ENCODE measurements around the gene CDHR2. TPM values are rescaled to one million over a fixed set of nuclear protein-coding genes. Genes with fewer than 3 reads are reported as not detected.
"Not testable (repeated sequence)": the region's sequence is repeated elsewhere in the genome, so short reads cannot be mapped to it uniquely, and the experiment has no call there.

CDHR2 gene
- total RNA-seq, 1 donor from 2014 or later = under 0.01 TPM

GRCh38 chr5:176597417-176598389 lies 48.6 kb downstream of the CDHR2 start:
- DNase-seq = no peak

DNA sequence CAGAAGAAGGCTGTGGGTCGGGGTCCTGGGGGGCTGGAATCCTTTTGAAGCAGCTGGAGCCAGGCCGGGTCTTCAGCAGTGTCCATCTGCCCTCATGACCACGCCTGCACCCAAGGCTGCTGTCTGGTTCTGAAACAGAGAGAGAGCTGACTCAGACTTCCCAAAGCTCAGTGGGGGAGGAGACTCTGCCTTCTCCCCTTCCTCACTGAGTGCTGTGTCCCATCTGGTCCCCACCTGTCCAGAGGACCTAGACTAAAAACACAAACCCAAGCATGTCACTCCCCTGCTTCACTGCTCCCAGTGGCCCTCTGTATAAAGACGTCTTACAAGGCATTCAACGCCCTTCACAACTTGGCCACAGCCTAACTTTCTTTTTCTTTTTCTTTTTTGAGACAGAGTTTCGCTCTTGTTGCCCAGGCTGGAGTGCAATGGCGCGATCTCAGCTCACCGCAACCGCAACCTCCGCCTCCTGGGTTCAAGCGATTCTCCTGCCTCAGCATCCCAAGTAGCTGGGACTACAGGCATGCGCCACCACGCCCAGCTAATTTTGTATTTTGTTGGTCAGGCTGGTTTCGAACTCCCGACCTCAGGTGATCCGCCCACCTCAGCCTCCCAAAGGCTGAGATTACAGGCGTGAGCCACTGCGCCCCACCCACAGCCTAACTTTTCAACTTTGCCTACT lies 50.7 kb downstream of the CDHR2 start:
- DNase-seq = not testable (repeated sequence)

GRCh38 chr5:176601901-176602482 lies 52.9 kb downstream of the CDHR2 start:
- DNase-seq = no peak

DNA sequence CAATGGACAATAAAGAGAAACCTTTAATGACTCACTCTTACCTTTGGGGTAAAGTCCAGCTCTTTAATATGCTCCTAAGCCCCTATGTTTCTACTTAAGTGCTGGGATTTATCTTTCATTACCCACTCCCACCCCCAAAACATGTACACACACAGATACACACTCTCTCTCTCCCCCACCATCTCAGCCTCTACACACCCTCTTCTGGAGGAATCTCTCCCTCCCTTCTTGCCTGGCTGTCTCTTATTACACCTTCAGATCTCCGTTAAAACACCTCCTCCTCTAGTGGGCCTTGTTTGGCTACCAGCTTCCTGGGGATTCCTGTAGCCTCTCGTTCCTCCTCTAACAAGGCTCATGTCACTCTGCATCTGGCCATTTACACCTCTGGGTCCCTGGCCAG lies 53.9 kb downstream of the CDHR2 start:
- DNase-seq = no peak

DNA sequence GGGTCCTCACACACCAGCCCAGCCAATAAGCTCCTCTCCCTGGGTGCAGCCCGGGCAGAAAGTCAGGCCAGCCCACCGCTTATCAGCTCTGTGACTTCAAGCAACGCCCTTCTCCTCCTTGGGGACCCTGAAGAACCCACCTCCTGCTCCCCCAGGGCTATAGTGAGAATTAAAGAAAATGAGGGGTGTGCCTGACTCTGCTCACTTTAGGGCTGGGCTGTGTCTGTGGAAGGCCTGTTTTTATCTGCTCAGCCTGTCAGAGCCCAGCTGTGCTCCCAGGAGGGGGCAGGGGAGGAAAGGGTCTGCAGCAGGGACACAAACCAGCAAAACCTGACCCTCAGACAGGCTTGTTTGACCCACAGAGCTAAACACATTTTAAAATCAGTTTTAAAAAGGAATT lies 56.9 kb downstream of the CDHR2 start:
- no peak for DNase-seq

DNA sequence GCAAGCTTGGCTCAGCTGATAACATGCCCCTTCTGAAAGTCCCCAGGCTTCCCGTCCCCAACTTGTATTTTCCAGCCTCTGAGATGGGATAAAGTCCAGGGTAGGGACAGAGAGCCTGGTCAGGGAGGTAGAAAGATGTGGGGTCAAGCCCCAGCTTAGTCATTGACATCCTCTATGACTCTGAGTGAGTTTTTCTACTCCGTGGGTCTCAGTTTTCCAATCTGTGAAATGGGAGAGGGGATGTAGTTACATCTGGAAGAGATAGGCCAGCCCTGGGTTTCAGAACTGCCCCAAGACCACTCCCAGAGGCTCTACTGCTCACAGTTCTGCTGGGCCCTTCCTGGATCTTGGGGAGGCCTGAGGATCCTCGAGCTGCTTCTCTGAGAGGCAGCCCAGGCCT lies 57.7 kb downstream of the CDHR2 start:
- DNase-seq = no peak

DNA sequence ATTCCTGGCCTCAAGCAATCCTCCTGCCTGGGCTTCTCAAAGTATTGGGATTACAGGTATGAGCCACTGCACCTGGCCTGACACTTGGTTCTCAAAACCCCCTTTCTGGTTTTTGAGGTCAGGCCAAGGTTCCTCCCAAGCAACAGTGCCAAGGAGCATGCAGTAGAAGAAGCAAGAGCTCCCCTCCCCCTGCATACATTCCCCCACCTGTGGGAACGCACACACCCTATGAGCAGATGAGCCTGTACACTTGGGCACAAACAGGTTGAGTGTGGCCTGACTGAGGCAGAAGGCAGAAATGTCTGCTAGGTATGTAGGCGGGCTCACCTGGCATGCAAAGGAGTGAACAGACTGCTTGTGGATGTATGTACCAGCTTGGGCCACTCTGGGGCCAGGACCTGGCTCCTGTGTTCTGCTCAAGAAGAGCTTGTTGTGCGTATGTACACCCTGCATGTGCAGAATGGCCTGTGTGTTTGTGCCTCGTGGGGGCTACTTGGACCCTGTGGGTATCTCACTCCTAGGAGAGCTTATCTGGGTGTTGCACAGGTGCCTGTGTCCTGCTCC lies 59.1 kb downstream of the CDHR2 start:
- no peak for DNase-seq

DNA sequence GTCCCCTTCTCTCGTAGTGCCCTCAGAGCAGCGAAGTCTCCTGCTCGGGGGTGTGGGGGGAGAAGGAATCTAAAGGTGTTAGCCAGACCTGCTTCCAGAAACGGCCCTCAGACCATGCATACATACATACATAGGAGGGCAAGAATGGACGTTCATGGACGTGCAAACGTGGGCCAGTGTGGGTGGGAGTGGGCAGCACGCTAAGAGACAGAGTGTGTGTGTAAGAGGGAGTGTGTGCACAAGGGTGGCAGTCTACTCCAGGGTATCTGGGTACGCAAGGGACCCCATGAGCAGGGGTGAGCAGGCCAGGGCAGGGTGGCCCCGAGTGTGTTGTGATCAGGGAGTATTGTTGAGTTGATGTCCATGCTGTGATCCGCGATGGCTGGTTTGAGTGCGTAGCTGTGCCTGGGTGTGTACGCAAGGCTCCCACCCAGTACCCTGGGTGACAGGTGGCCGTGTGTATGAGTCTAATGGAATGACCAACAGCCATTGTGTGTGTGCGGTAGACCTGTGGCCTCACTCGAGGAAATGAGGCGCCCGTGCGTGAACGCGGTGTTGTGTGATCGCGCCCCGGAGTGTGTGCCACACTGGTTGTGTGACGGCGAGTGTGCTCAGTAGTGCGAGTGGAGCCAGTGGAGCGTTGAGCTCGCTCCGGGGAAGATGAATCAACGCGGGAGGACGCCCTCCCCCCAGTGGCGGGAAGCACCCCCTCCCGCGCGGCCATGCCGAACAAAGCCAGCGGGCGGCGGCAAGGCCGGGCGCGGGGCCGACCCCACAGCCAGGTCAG lies 60.0 kb downstream of the CDHR2 start:
- peak; percentile 29 for DNase-seq

- DNase-seq = peak; percentile 30
Observed at GRCh38 chr5:176609724-176610434, 60.7 kb downstream of the CDHR2 start, which contains the start of gene GPRIN1. Gene GPRIN1 (minus strand): TSS chr5:176610156. CDS start chr5:176599834, 10,322 bp downstream.

DNA sequence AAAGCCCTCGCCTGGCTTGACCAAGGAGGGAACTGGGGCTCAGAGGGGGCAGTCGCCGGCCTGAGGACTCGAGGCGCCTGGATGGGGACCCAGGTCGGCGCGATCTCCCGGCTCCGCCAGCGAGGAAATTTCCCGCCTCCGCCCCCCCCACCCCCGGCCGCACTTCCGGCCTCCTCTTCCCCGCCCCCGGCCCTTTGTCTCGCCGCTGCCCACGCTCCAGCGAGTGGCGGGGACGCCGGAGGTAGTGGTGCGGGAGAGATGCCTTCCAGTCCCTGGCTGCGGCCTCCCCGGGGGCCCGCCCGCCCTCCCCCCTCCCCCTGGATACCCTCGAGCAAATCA lies 61.3 kb downstream of the CDHR2 start:
- no peak for DNase-seq

- no peak for DNase-seq
Observed at GRCh38 chr5:176611435-176611834, 62.3 kb downstream of the CDHR2 start.

DNA sequence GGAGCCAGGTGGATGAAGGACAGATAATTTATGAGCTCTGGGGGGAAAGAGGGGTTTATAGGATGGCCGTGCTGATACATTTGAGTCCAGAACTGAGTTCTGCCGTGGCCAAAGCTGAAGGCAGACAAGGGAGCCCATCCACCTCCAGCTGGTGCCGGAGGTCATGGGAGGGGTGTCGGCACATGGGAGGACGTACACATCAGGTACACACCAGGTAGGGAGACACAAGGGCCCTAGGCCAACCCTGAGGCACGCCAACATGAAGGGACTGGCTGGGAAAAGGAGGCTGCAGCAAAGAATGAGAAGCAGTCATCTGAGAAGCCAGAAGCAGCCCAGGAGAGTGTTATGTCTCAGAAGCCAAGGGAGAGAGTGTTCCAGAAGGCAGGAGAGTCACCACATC lies 62.9 kb downstream of the CDHR2 start:
- DNase-seq = no peak

GRCh38 chr5:176612855-176613254 lies 63.7 kb downstream of the CDHR2 start:
- no peak for DNase-seq

DNA sequence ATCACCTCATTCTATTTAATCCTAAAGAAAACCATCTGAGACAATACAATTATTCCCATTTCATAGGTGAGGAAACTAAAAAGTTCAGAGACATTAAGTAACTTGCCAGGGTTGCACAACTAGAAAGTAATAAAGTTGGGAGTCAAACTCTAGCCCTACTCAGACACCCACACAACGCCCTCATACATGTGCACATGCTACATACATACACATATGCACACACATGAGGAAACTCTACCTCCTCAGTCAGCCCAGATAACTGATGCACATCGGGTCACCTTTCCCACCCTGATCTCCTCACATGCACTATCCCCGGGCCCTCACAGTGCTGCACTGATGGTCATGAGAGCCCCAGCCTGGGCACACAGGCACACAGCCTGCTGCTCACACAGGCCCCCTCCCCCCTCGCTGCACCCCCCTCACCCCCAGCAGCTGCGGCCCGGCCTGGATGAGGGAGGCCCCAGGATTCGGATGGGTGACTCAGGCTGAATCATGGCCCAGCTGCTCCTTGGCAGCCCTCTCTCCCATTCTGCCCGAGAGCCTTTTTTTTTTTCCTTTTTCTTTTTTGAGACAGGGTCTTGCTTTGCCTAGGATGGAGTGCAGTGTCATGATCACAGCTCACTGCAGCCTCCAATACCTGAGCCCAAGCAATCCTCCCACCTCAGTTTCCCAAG lies 65.8 kb downstream of the CDHR2 start:
- DNase-seq = no peak

DNA sequence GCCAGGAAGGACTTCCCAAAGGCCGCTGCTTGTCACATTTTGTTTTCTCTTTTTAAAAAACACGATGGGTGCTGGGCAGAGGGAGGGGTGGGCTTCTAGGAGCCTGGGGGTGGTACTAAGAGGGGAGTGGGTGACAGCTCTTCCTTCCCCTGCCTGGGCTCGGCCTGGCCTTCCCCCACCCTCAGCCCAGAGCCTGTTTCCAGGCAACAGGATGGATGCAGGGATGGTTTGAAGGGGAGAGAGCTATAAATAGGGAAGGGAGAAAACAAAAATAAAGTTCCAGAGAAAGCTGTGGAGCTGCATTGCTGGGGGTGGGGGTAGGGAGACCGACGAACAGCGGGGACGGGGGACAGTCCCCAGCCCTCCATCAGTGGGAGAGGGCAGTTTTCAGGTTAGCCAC lies 67.4 kb downstream of the CDHR2 start:
- DNase-seq = no peak

- DNase-seq = no peak
Observed at GRCh38 chr5:176618783-176619182, 69.6 kb downstream of the CDHR2 start.

- DNase-seq = peak; percentile 86
Observed at GRCh38 chr5:176619203-176619568, 70.0 kb downstream of the CDHR2 start.

DNA sequence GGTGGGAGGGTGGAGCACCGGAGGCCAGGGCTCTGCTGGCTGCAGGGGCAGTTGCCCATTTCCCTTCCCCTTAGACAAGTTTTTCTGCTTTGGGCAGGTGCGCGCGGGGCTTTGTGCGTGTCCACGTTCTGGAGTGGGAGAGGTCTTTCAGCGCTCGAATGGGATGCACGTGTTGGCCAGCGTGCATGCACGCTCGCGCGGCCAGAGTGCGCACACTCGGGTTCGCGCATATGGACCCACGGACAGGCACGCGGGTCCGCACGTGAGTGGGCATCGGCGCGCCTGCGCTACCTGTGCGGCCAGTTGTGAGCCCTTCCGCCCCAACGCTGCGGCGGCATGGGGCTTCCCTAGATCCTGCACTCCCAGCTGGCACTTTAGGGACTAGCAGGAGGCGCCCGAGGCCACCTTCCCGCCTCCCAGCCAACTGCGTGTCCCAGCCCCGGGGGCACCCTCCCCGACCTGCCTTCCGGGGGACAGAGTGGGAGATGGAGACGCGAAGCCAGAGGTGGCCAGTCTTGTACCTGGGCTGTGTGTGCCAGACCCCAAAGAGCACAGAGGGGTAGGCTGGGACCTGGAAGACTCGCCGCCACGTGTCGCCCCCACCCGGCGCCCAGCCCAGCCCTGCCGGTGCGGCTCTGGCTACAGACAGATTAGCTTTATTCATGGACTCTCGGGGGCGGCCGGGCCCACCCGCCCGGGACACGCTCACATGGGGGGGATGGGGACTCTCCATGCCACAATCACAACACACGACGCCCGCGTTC lies 70.6 kb downstream of the CDHR2 start:
- DNase-seq = no peak

GRCh38 chr5:176620333-176620981 lies 71.3 kb downstream of the CDHR2 start:
- DNase-seq = no peak

All from occipital lobe (tissue), 2 donors.